Mesendoderm (in vitro differentiated cells): Measurements from ENCODE around the gene RNPS1.

Experiments
- DNase-seq: peaks from one replicate; pipeline ENCODE4 v3.0.0; 2013
- H2AK5ac ChIP-seq: 2 replicates; pipeline ENCODE4 v1.6.1; 2013; ENCODE audit warnings: low read length, inconsistent platforms
- H2BK120ac ChIP-seq: 2 replicates; pipeline ENCODE4 v1.6.1; 2013; ENCODE audit warnings: low read depth, mild to moderate bottlenecking, low read length, moderate library complexity, mixed read lengths
- H2BK15ac ChIP-seq: replicated peaks from 2 replicates; pipeline ENCODE4 v1.6.1; 2013; ENCODE audit warnings: low read depth, mild to moderate bottlenecking, moderate library complexity
- H2BK5ac ChIP-seq: 2 replicates; pipeline ENCODE4 v1.6.1; 2013; ENCODE audit warnings: low read length, inconsistent platforms
- H3K18ac ChIP-seq: 2 replicates; pipeline ENCODE4 v1.6.1; 2013; ENCODE audit warnings: mild to moderate bottlenecking, low read length, mixed read lengths
- H3K23ac ChIP-seq: one replicate; pipeline ENCODE4 v1.6.1; 2013; ENCODE audit warnings: low read length
- H3K27ac ChIP-seq: 2 replicates; pipeline ENCODE4 v1.5.1; 2013; ENCODE audit warnings: low read depth, mild to moderate bottlenecking, inconsistent platforms, low read length, moderate library complexity
- H3K27me3 ChIP-seq: 2 replicates; pipeline ENCODE4 v1.6.1; 2013; ENCODE audit warnings: low read length, control low read depth, mild to moderate bottlenecking, inconsistent platforms; ENCODE audit not compliant: insufficient read depth, poor library complexity
- H3K36me3 ChIP-seq: 2 replicates; pipeline ENCODE4 v1.6.1; 2013; ENCODE audit warnings: low read length, inconsistent platforms; ENCODE audit not compliant: control insufficient read depth, insufficient read depth
- H3K4ac ChIP-seq: one replicate; pipeline ENCODE4 v1.6.1; 2013; ENCODE audit warnings: low read depth, mild to moderate bottlenecking, low read length, moderate library complexity
- H3K4me1 ChIP-seq: 2 replicates; pipeline ENCODE4 v1.6.1; 2013; ENCODE audit warnings: low read depth, low read length, inconsistent platforms; ENCODE audit not compliant: control insufficient read depth
- H3K4me2 ChIP-seq: 2 replicates; pipeline ENCODE4 v1.6.1; 2013; ENCODE audit warnings: low read length
- H3K4me3 ChIP-seq: 2 replicates; pipeline ENCODE4 v1.5.1; 2013; ENCODE audit warnings: mild to moderate bottlenecking, low read length
- H3K56ac ChIP-seq: one replicate; pipeline ENCODE4 v1.6.1; 2013; ENCODE audit warnings: low read length
- H3K79me1 ChIP-seq: 2 replicates; pipeline ENCODE4 v1.6.1; 2013; ENCODE audit warnings: low read length, inconsistent platforms
- H3K79me2 ChIP-seq: 2 replicates; pipeline ENCODE4 v1.6.1; 2013; ENCODE audit warnings: mild to moderate bottlenecking, low read length; ENCODE audit not compliant: control insufficient read depth, insufficient read depth
- H3K9ac ChIP-seq: 2 replicates; pipeline ENCODE4 v1.6.1; 2013; ENCODE audit warnings: low read length, inconsistent platforms
- H4K5ac ChIP-seq: one replicate; pipeline ENCODE4 v1.6.1; 2013; ENCODE audit warnings: low read length
- H4K8ac ChIP-seq: one replicate; pipeline ENCODE4 v1.6.1; 2013; ENCODE audit warnings: low read depth, mild to moderate bottlenecking, control low read depth, low read length, moderate library complexity
- WGBS: extraction: QIAGEN DNeasy Blood & Tissue Kit; methylation state at CpG from one replicate; pipeline ENCODE4 v1.1.7; 2013; ENCODE audit warnings: low lambda C conversion rate, missing lambda C conversion rate; ENCODE audit not compliant: insufficient coverage; ENCODE audit errors: extremely low coverage; 5-methylcytosine and 5-hydroxymethylcytosine counted together

RNPS1 gene

DNA sequence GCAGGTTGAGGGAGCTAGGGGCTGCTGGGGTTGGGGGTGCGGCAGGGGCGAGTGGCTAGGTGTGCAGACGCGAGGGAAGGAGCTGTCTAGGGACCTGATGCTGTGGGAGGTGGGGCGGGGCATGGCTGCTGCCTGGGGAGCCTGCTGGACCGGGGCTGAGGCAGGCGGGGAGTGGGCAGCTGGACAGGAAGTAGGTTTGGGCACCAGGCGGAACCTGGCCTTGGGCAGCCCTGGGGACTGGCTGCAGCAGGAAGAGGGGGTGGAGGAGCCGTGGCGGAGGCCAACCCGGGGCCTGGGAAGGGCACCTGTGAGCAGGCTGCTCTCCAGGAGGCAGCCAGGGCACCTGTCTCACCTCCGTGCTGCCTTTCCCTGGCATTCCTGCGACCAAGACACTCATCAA is 37.5 kb downstream of the RNPS1 start:
- peaks cover 10% of the 10 kb centered on the region for H3K79me1 ChIP-seq
- H3K36me3 ChIP-seq = no peaks in the 10 kb centered on the region
- H3K23ac ChIP-seq = no peak overlapping the region
- WGBS = no CpG with 5 or more reads among the region's 13 CpGs
- H4K5ac ChIP-seq = no peak overlapping the region
- no peak overlapping the region for H3K4ac ChIP-seq
- H3K27me3 ChIP-seq = no peaks in the 10 kb centered on the region
- H2BK120ac ChIP-seq = no peak overlapping the region
- no peak overlapping the region for H3K4me2 ChIP-seq
- no peaks in the 10 kb centered on the region for H3K4me1 ChIP-seq
- no peak overlapping the region for H3K18ac ChIP-seq
- H3K27ac ChIP-seq = no peak overlapping the region
- H3K79me2 ChIP-seq = peaks cover 9% of the 10 kb centered on the region
- no peak overlapping the region for H2BK5ac ChIP-seq
- no peak overlapping the region for H2BK15ac ChIP-seq
- no peak overlapping the region for H3K56ac ChIP-seq
- DNase-seq = no peak
- no peak overlapping the region for H2AK5ac ChIP-seq
- H3K4me3 ChIP-seq = no peak overlapping the region
- no peak overlapping the region for H3K9ac ChIP-seq
- H4K8ac ChIP-seq = no peak overlapping the region

DNA sequence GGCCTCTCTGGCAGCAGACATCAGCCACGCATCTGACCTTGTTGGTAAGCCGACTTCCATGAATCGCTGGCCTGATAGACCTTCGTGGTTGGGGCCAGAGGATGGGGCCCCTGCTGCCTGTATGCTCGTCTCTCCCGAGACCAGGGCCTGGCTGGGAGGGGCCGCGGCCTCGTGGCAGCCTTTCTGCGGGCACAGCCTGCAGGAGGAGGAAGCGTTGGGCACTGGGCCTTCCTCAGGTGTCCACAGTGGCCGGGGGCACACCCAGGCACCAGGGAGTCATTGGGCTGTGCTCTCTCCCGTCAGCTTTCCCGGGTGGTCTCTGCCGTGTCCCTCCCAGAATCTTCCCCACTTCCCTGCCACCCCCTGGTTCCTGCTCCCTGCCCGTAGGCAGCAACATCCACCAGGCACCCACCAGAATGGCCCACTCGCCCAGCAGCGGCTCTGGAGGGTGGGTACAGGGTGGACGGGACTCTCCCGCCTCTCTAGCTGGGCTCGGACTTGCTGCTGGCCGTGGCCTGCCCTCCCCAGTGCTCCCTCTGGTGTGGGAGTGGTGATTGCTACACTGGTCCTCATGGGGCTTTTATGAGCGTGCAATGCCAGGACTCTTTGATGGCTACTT is 38.2 kb downstream of the RNPS1 start:
- no peak overlapping the region for H3K4me2 ChIP-seq

DNA sequence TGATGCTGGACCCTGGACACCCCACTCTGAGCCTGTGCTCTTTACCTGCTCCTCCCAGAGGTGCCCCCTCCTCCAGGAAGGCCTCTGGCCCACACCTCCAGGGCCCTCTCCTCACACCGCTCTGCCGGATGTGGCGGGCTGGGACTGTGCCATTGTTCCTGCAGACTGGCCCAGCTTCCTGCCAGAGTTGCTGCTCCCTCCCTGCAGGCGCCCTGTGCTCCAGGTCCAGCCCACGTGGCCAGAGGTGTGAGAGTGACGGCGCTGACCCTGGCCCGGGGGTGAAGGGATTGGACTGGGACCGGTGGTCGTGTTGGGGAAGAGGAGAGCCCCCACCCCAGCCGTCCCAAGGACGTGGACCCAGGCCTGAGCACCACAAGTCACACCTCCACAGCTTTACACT is 38.8 kb downstream of the RNPS1 start:
- H3K4me3 ChIP-seq = no peak overlapping the region
- no peak overlapping the region for H3K23ac ChIP-seq
- H3K79me1 ChIP-seq = peaks cover 13% of the 10 kb centered on the region
- H3K4me2 ChIP-seq = no peak overlapping the region
- no peak overlapping the region for H2BK15ac ChIP-seq
- H3K9ac ChIP-seq = no peak overlapping the region
- DNase-seq = no peak
- no peak overlapping the region for H3K18ac ChIP-seq
- no peak overlapping the region for H3K4ac ChIP-seq
- H3K79me2 ChIP-seq = peaks cover 18% of the 10 kb centered on the region
- no peak overlapping the region for H2BK120ac ChIP-seq
- no peaks in the 10 kb centered on the region for H3K36me3 ChIP-seq
- H4K8ac ChIP-seq = no peak overlapping the region
- no peak overlapping the region for H3K27ac ChIP-seq
- WGBS = no CpG with 5 or more reads among the region's 12 CpGs
- H3K56ac ChIP-seq = no peak overlapping the region
- no peak overlapping the region for H2AK5ac ChIP-seq
- H4K5ac ChIP-seq = no peak overlapping the region
- no peaks in the 10 kb centered on the region for H3K4me1 ChIP-seq
- no peaks in the 10 kb centered on the region for H3K27me3 ChIP-seq
- H2BK5ac ChIP-seq = no peak overlapping the region

More for the DNA sequence above, 38.2 kb downstream of the RNPS1 start:
- no peak overlapping the region for H2BK120ac ChIP-seq
- no peak overlapping the region for H2AK5ac ChIP-seq
- no peak overlapping the region for H2BK5ac ChIP-seq
- no peaks in the 10 kb centered on the region for H3K36me3 ChIP-seq
- H3K4me3 ChIP-seq = no peak overlapping the region
- H3K79me2 ChIP-seq = peaks cover 13% of the 10 kb centered on the region
- H3K18ac ChIP-seq = no peak overlapping the region
- no peak overlapping the region for H3K56ac ChIP-seq
- H2BK15ac ChIP-seq = no peak overlapping the region
- no peak overlapping the region for H3K23ac ChIP-seq
- no peak overlapping the region for H3K27ac ChIP-seq
- H3K9ac ChIP-seq = no peak overlapping the region
- no peaks in the 10 kb centered on the region for H3K27me3 ChIP-seq
- H4K8ac ChIP-seq = no peak overlapping the region
- peaks cover 12% of the 10 kb centered on the region for H3K79me1 ChIP-seq
- WGBS = no CpG with 5 or more reads among the region's 23 CpGs
- no peak overlapping the region for H3K4ac ChIP-seq
- DNase-seq = no peak
- no peaks in the 10 kb centered on the region for H3K4me1 ChIP-seq
- H4K5ac ChIP-seq = no peak overlapping the region

GRCh38 chr16:2228161-2228824 is 39.6 kb downstream of the RNPS1 start:
- Histone ChIP-seq H3K23ac (no peak overlapping the region), H3K27me3 (no peaks in the 10 kb centered on the region), H3K9ac (no peak overlapping the region), H2BK5ac (no peak overlapping the region), H3K27ac (no peak overlapping the region), H3K4me3 (no peak overlapping the region), H3K4me2 (no peak overlapping the region), H3K56ac (no peak overlapping the region), H2AK5ac (no peak overlapping the region), H3K79me1 (peaks cover 15% of the 10 kb centered on the region), H3K4ac (no peak overlapping the region), H2BK120ac (no peak overlapping the region), H4K5ac (no peak overlapping the region), H2BK15ac (no peak overlapping the region), H3K79me2 (peaks cover 21% of the 10 kb centered on the region), H3K4me1 (no peaks in the 10 kb centered on the region), H4K8ac (no peak overlapping the region), H3K18ac (no peak overlapping the region), H3K36me3 (no peaks in the 10 kb centered on the region)
- WGBS = no CpG with 5 or more reads among the region's 25 CpGs
- no peak for DNase-seq

DNA sequence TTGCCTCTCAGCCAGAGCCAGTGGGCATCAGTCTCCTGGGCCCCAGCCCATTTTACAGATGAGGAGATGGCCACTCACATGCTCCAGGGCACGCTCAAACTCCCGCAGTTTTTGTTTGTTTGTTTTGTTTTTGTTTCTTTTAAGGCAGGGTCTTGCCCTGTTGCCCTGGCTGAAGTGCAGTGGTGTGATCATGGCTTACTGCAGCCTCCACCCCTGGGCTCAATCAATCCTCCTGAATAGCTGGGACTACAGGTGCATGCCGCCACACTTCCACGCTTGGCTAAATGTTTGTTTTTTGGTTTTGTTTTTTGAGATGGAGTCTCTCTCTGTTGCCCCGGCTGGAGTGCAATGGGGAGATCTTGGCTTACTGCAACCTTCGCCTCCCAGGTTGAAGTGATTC is 41.0 kb downstream of the RNPS1 start:
- no CpG with 5 or more reads among the region's 6 CpGs for WGBS
- no peak overlapping the region for H3K56ac ChIP-seq
- peaks cover 21% of the 10 kb centered on the region for H3K79me2 ChIP-seq
- H2BK120ac ChIP-seq = no peak overlapping the region
- H4K8ac ChIP-seq = no peak overlapping the region
- no peak overlapping the region for H2AK5ac ChIP-seq
- no peak overlapping the region for H4K5ac ChIP-seq
- H2BK15ac ChIP-seq = no peak overlapping the region
- H3K4ac ChIP-seq = no peak overlapping the region
- no peaks in the 10 kb centered on the region for H3K36me3 ChIP-seq
- peak overlapping the region; percentile 89 for H3K23ac ChIP-seq
- no peak overlapping the region for H3K18ac ChIP-seq
- no peak overlapping the region for H3K4me3 ChIP-seq
- no peak overlapping the region for H2BK5ac ChIP-seq
- no peaks in the 10 kb centered on the region for H3K4me1 ChIP-seq
- no peaks in the 10 kb centered on the region for H3K27me3 ChIP-seq
- H3K79me1 ChIP-seq = peaks cover 15% of the 10 kb centered on the region
- no peak for DNase-seq
- H3K9ac ChIP-seq = no peak overlapping the region
- no peak overlapping the region for H3K27ac ChIP-seq
- H3K4me2 ChIP-seq = no peak overlapping the region
